HAP-1 (cell line): ENCODE results near the gene TRABD.

Experiments
- DNase-seq, 2 experiments: peaks; one replicate each; pipeline ENCODE4 v3.0.0-alpha.2; 2016 to 2020; ENCODE audit warnings: low spot score in 2 of 2
- H3K27me3 ChIP-seq: fragments of 250-450 bp; sonication (Bioruptor Pico); 2 replicates; pipeline ENCODE4 v1.5.1; 2020; ENCODE audit warnings: low read depth, mild to moderate bottlenecking, moderate library complexity
- H3K36me3 ChIP-seq: fragments of 250-450 bp; sonication (Bioruptor Pico); replicated peaks from 2 replicates; pipeline ENCODE4 v1.5.1; 2020; ENCODE audit warnings: mild to moderate bottlenecking
- H3K4me1 ChIP-seq: fragments of 250-450 bp; sonication (Bioruptor Pico); 2 replicates; pipeline ENCODE4 v1.5.1; 2020; ENCODE audit warnings: mild to moderate bottlenecking
- H3K4me3 ChIP-seq: fragments of 250-450 bp; sonication (Bioruptor Pico); 2 replicates; pipeline ENCODE4 v1.5.1; 2020; ENCODE audit warnings: mild to moderate bottlenecking, moderate library complexity
- H3K9me3 ChIP-seq: fragments of 250-450 bp; sonication (Bioruptor Pico); 2 replicates; pipeline ENCODE4 v1.5.1; 2020; ENCODE audit warnings: mild to moderate bottlenecking, moderate library complexity
- in situ Hi-C: fragments of 300-500 bp; cut with MboI; formaldehyde crosslinking; loops from 3 replicates; pipeline ENCODE4 v1.14.3; 2020; ENCODE audit warnings: low sequenced_read_pairs, inconsistent platforms, mixed read lengths

The TRABD gene

GRCh38 chr22:50182176-50183081 is 3.3 kb upstream of the TRABD start:
- in situ Hi-C loops, result no loop called here
- H3K36me3 ChIP-seq, result no peaks in the 10 kb centered on the region; the same call in 1 of the 2 replicates
- no peaks in the 10 kb centered on the region for H3K27me3 ChIP-seq
- no peak for DNase-seq
- no peaks in the 10 kb centered on the region for H3K9me3 ChIP-seq
- H3K4me3 ChIP-seq, result no peak overlapping the region
- peaks cover 5% of the 10 kb centered on the region; the same call in 1 of the 2 replicates for H3K4me1 ChIP-seq

GRCh38 chr22:50183141-50183971 is 2.4 kb upstream of the TRABD start:
- DNase-seq, result no peak
- Histone ChIP-seq H3K27me3 (no peaks in the 10 kb centered on the region), H3K36me3 (peaks cover 3% of the 10 kb centered on the region), H3K4me3 (no peak overlapping the region), H3K9me3 (no peaks in the 10 kb centered on the region), H3K4me1 (peaks cover 5% of the 10 kb centered on the region; the same call in 1 of the 2 replicates)
- in situ Hi-C loops, result no loop called here

GRCh38 chr22:50184004-50184901 is 1.5 kb upstream of the TRABD start:
- no peak for DNase-seq
- in situ Hi-C loops, result no loop called here

GRCh38 chr22:50184902-50185374 is 775 bp upstream of the TRABD start:
- H3K4me3 ChIP-seq, result peak overlapping the region; percentile 21; the same call in 1 of the 2 replicates
- no peaks in the 10 kb centered on the region for H3K27me3 ChIP-seq
- peaks cover 11% of the 10 kb centered on the region for H3K4me1 ChIP-seq
- H3K36me3 ChIP-seq, result peaks cover 13% of the 10 kb centered on the region
- in situ Hi-C loops, result no loop called here
- H3K9me3 ChIP-seq, result no peaks in the 10 kb centered on the region
- no peak for DNase-seq

More at GRCh38 chr22:50184004-50184901, 1.5 kb upstream of the TRABD start:
- Histone ChIP-seq H3K27me3 (no peaks in the 10 kb centered on the region), H3K4me3 (no peak overlapping the region), H3K4me1 (peaks cover 6% of the 10 kb centered on the region; the same call in 1 of the 2 replicates), H3K9me3 (no peaks in the 10 kb centered on the region), H3K36me3 (peaks cover 12% of the 10 kb centered on the region)

- Histone ChIP-seq H3K27me3 (no peaks in the 10 kb centered on the region), H3K4me1 (peaks cover 21% of the 10 kb centered on the region), H3K4me3 (peak overlapping the region; percentile 58), H3K9me3 (no peaks in the 10 kb centered on the region), H3K36me3 (peaks cover 15% of the 10 kb centered on the region)
- in situ Hi-C loops, result no loop called here
- DNase-seq, result no peak
Measured at GRCh38 chr22:50186181-50186714, 535 bp downstream of the TRABD start.

GRCh38 chr22:50186761-50187523 is 1.2 kb downstream of the TRABD start:
- Histone ChIP-seq H3K36me3 (peaks cover 22% of the 10 kb centered on the region), H3K4me3 (peak overlapping the region; percentile 58), H3K9me3 (no peaks in the 10 kb centered on the region), H3K27me3 (no peaks in the 10 kb centered on the region), H3K4me1 (peaks cover 21% of the 10 kb centered on the region)
- in situ Hi-C loops, result no loop called here
- DNase-seq, result no peak

- in situ Hi-C loops, result no loop called here
- peaks cover 21% of the 10 kb centered on the region for H3K4me1 ChIP-seq
Measured at GRCh38 chr22:50188356-50188755, 2.6 kb downstream of the TRABD start.

GRCh38 chr22:50189184-50189848 is 3.6 kb downstream of the TRABD start:
- Histone ChIP-seq H3K36me3 (peaks cover 37% of the 10 kb centered on the region), H3K4me1 (peaks cover 21% of the 10 kb centered on the region), H3K27me3 (no peaks in the 10 kb centered on the region), H3K9me3 (no peaks in the 10 kb centered on the region), H3K4me3 (no peak overlapping the region)
- in situ Hi-C loops, result no loop called here
- no peak for DNase-seq

More at GRCh38 chr22:50188356-50188755, 2.6 kb downstream of the TRABD start:
- no peak overlapping the region for H3K4me3 ChIP-seq
- H3K9me3 ChIP-seq, result no peaks in the 10 kb centered on the region
- peaks cover 31% of the 10 kb centered on the region for H3K36me3 ChIP-seq
- no peaks in the 10 kb centered on the region for H3K27me3 ChIP-seq
- no peak for DNase-seq

GRCh38 chr22:50189849-50190181 is 4.1 kb downstream of the TRABD start:
- Histone ChIP-seq H3K4me3 (peak overlapping the region; percentile 26), H3K9me3 (no peaks in the 10 kb centered on the region), H3K27me3 (no peaks in the 10 kb centered on the region), H3K36me3 (peaks cover 42% of the 10 kb centered on the region), H3K4me1 (peaks cover 21% of the 10 kb centered on the region)
- in situ Hi-C loops, result no loop called here
- no peak for DNase-seq

- peak; percentile 44 to 81 for DNase-seq
- peak overlapping the region; percentile 26 for H3K4me3 ChIP-seq
- in situ Hi-C loops, result no loop called here
Measured at GRCh38 chr22:50190182-50190940, 4.6 kb downstream of the TRABD start.

GRCh38 chr22:50190941-50191741 is 5.4 kb downstream of the TRABD start:
- peak overlapping the region; percentile 26 for H3K4me3 ChIP-seq
- no peaks in the 10 kb centered on the region for H3K27me3 ChIP-seq
- DNase-seq, result no peak
- peaks cover 19% of the 10 kb centered on the region for H3K4me1 ChIP-seq
- no peaks in the 10 kb centered on the region for H3K9me3 ChIP-seq
- H3K36me3 ChIP-seq, result peaks cover 52% of the 10 kb centered on the region
- in situ Hi-C loops, result no loop called here

More at GRCh38 chr22:50190182-50190940, 4.6 kb downstream of the TRABD start:
- Histone ChIP-seq H3K4me1 (peaks cover 19% of the 10 kb centered on the region), H3K27me3 (no peaks in the 10 kb centered on the region), H3K9me3 (no peaks in the 10 kb centered on the region), H3K36me3 (peaks cover 46% of the 10 kb centered on the region)
